Kidney (tissue), 14 donors: Measurements from ENCODE around the gene TFCP2L1. TPM values are rescaled to one million over a fixed set of nuclear protein-coding genes. Genes with fewer than 3 reads are reported as not detected.

ENCODE experiments used
- DNase-seq, 5 donors: peaks; one replicate each; pipeline ENCODE4 v3.0.0-alpha.2; 2013 to 2020
- FAIRE-seq: peaks from 2 replicates; lab custom pipeline; 2012; peaks lifted over from hg19 to GRCh38; lab: Jason Lieb, UNC
- H3K27ac ChIP-seq, 2 donors: one replicate each; pipeline ENCODE4 v1.7.0; 2013; ENCODE audit warnings: low read depth in 2 of 2, low read length in 2 of 2, inconsistent platforms in 1 of 2
- H3K27me3 ChIP-seq: one replicate; pipeline ENCODE4 v1.7.1; 2013; ENCODE audit warnings: low read length, inconsistent platforms; ENCODE audit not compliant: control insufficient read depth, insufficient read depth
- H3K36me3 ChIP-seq, 3 donors: one replicate each; pipeline versions ENCODE4 v1.7.0 to v1.7.1; 2013; ENCODE audit warnings: low read length in 3 of 3, control low read depth in 1 of 3, inconsistent platforms in 1 of 3; ENCODE audit not compliant: insufficient read depth in 3 of 3, control insufficient read depth in 2 of 3
- H3K4me1 ChIP-seq, 3 donors: one replicate each; pipeline versions ENCODE4 v1.7.0 to v1.7.1; 2013; ENCODE audit warnings: low read length in 3 of 3, inconsistent platforms in 1 of 3, low read depth in 1 of 3; ENCODE audit not compliant: control insufficient read depth in 2 of 3, insufficient read depth in 2 of 3
- H3K4me3 ChIP-seq, 3 donors: one replicate each; pipeline versions ENCODE4 v1.7.0 to v1.8.1; 2013; ENCODE audit warnings: low read length in 3 of 3, control low read depth in 1 of 3, inconsistent platforms in 1 of 3
- H3K9ac ChIP-seq, 3 donors: one replicate each; pipeline versions ENCODE4 v1.7.0 to v1.7.1; 2013; ENCODE audit warnings: low read length in 3 of 3, control low read depth in 1 of 3, inconsistent platforms in 1 of 3
- H3K9me3 ChIP-seq, 3 donors: one replicate each; pipeline versions ENCODE4 v1.7.0 to v1.7.1; 2013; ENCODE audit warnings: low read length in 3 of 3, control low read depth in 1 of 3, inconsistent platforms in 1 of 3; ENCODE audit not compliant: control insufficient read depth in 2 of 3, insufficient read depth in 1 of 3
- CTCF ChIP-seq: IDR thresholded peaks from 3 replicates; pipeline ENCODE4 v1.5.1; 2012; ENCODE audit warnings: mild to moderate bottlenecking, moderate library complexity, borderline replicate concordance; ENCODE audit not compliant: insufficient read depth; ENCODE audit errors: extremely low read depth
- intact Hi-C: fragments of 100-400 bp; cut with DNase I; formaldehyde crosslinking; loops from one replicate; pipeline ENCODE4 v1.11.1; 2022
- polyA plus RNA-seq: library from polyadenylated mRNA; stranded (reverse); fragments of 350-450 nt; fragmentation: Illumina TruSeq; extraction: RNeasy Lipid Tissue Mini Kit (QIAGEN cat#74804); gene quantifications from one replicate; pipeline ENCODE4 v1.2.3, GENCODE V29; 2014; ENCODE audit warnings: low read depth, low replicate concordance; ENCODE audit not compliant: insufficient read depth
- total RNA-seq: library from RNA; stranded (reverse); fragmentation: NEBNext Ultra II Directional; extraction: Animal tissue kit (Norgen Biotek cat#: 25700); gene quantifications from one replicate; pipeline ENCODE4 v1.2.1, GENCODE V29; 2021
- donor health status: control.
- donor health status: control.
- donor health status: control.
- donor health status: control.
- donor health status: control.
- donor health status: DM: yes; HTN: yes; CAD: no.
- donor health status: Normal renal cell carcinoma (clear cell type).

The TFCP2L1 gene
- total and polyA plus RNA-seq, 2 donors from 2014 or later: 44.4 to 172 TPM

- no peak overlapping the region for H3K4me3 ChIP-seq
- DNase-seq: no peak
- peaks cover 0 to 8% (median 5%) of the 10 kb centered on the region in 3 donors for H3K36me3 ChIP-seq
- peak overlapping the region in 1 of 3 donors; percentile 73 for H3K9ac ChIP-seq
- TF ChIP-seq CTCF: no peak
- no peak for FAIRE-seq
- no peaks in the 10 kb centered on the region for H3K27me3 ChIP-seq
- peak overlapping the region; percentile 63 to 66 for H3K27ac ChIP-seq
- intact Hi-C loops: no loop called here
- H3K9me3 ChIP-seq: no peaks in the 10 kb centered on the region
- H3K4me1 ChIP-seq: peaks cover 0 to 25% (median 16%) of the 10 kb centered on the region in 3 donors
These were observed 30.3 kb downstream of the TFCP2L1 start for GRCh38 chr2:121254748-121255147.

- intact Hi-C loops: no loop called here
These were observed 31.2 kb downstream of the TFCP2L1 start for GRCh38 chr2:121253674-121254240.

GRCh38 chr2:121253021-121253673 is 31.9 kb downstream of the TFCP2L1 start:
- Histone ChIP-seq H3K27ac (peak overlapping the region; percentile 4 to 55), H3K36me3 (peaks cover 0 to 17% (median 12%) of the 10 kb centered on the region in 3 donors), H3K4me3 (no peak overlapping the region), H3K4me1 (peaks cover 0 to 22% (median 10%) of the 10 kb centered on the region in 3 donors), H3K27me3 (no peaks in the 10 kb centered on the region), H3K9me3 (no peaks in the 10 kb centered on the region), H3K9ac (no peak overlapping the region)
- intact Hi-C loops: no loop called here
- FAIRE-seq (no peak), DNase-seq (no peak)
- TF ChIP-seq CTCF: no peak

More at GRCh38 chr2:121253674-121254240, 31.2 kb downstream of the TFCP2L1 start:
- H3K4me3 ChIP-seq: no peak overlapping the region
- H3K9ac ChIP-seq: peak overlapping the region in 1 of 3 donors; percentile 37
- no peaks in the 10 kb centered on the region for H3K9me3 ChIP-seq
- no peaks in the 10 kb centered on the region for H3K27me3 ChIP-seq
- H3K36me3 ChIP-seq: peaks cover 0 to 13% (median 5%) of the 10 kb centered on the region in 3 donors
- peak overlapping the region; percentile 45 to 55 for H3K27ac ChIP-seq
- no peak for TF ChIP-seq CTCF
- peaks cover 0 to 25% (median 16%) of the 10 kb centered on the region in 3 donors for H3K4me1 ChIP-seq
- FAIRE-seq (no peak), DNase-seq (no peak)
